ENCODE results near the gene HEBP2. TPM values are rescaled to one million over a fixed set of nuclear protein-coding genes. Genes with fewer than 3 reads are reported as not detected.

The HEBP2 gene
- total RNA-seq, 1 experiment from 2014 or later, result 40.9 TPM

DNA sequence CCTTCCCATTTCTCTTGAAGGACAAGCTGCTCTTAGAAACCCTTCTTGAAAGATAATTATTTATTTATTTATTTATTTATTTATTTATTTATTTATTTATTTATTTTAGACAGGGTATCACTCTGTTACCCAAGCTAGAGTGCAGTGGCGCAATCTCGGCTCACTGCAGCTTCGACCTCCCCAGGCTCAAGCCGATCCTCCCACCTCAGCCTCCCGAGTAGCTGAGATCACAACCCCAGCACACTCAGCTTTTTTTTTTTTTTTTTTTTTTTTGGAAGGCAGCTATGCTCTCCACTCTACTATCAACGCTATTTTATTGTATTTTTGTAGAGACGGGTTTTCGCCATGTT, 1.2 kb upstream of the HEBP2 start:
- ChIA-PET CTCF (interaction anchor here (0.6 to 3.8 kb wide), 7 partner anchors 14 to 371 kb away, joined by 3 to 33 read pairs (median 3); partner anchors contain the start of gene CCDC28A), POLR2A (interaction anchor here (0.6 kb wide), 2 partner anchors 54 to 97 kb away, joined by 3 to 6 read pairs; no protein-coding TSS in a partner anchor)
- DNase-seq (ENCODE audit: low spot score) (no peak), ATAC-seq (no peak)
- Mint-ChIP-seq H3K27ac (0 out of 2 replicates have a peak overlapping the region, but pooled peaks have one; percentile 32), H3K27me3 (ENCODE audit: low read depth) (peaks cover 6% of the 10 kb centered on the region), H3K36me3 (peaks cover 13% of the 10 kb centered on the region), H3K4me1 (peaks cover 17% of the 10 kb centered on the region), H3K9me3 (no peaks in the 10 kb centered on the region), H3K4me3 (peak overlapping the region; percentile 74)
- TF ChIP-seq ZNF263 (CRISPR knock-in tag; IDR thresholded peaks at IDR 0.05; ENCODE audit: low read depth), result no peak
- TF ChIP-seq TP53 (CRISPR knock-in tag; IDR thresholded peaks at IDR 0.05), result no peak
- TF ChIP-seq GRHL2 (CRISPR knock-in tag; IDR thresholded peaks at IDR 0.05; ENCODE audit: insufficient replicate concordance, severe bottlenecking), result no peak
- TF ChIP-seq, protein P1, sequence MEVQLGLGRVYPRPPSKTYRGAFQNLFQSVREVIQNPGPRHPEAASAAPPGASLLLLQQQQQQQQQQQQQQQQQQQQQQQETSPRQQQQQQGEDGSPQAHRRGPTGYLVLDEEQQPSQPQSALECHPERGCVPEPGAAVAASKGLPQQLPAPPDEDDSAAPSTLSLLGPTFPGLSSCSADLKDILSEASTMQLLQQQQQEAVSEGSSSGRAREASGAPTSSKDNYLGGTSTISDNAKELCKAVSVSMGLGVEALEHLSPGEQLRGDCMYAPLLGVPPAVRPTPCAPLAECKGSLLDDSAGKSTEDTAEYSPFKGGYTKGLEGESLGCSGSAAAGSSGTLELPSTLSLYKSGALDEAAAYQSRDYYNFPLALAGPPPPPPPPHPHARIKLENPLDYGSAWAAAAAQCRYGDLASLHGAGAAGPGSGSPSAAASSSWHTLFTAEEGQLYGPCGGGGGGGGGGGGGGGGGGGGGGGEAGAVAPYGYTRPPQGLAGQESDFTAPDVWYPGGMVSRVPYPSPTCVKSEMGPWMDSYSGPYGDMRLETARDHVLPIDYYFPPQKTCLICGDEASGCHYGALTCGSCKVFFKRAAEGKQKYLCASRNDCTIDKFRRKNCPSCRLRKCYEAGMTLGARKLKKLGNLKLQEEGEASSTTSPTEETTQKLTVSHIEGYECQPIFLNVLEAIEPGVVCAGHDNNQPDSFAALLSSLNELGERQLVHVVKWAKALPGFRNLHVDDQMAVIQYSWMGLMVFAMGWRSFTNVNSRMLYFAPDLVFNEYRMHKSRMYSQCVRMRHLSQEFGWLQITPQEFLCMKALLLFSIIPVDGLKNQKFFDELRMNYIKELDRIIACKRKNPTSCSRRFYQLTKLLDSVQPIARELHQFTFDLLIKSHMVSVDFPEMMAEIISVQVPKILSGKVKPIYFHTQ (CRISPR knock-in tag; IDR thresholded peaks at IDR 0.05), result no peak
- TF ChIP-seq CBFB (CRISPR knock-in tag; IDR thresholded peaks at IDR 0.05; ENCODE audit: low read depth), result no peak
- TF ChIP-seq, protein P2, sequence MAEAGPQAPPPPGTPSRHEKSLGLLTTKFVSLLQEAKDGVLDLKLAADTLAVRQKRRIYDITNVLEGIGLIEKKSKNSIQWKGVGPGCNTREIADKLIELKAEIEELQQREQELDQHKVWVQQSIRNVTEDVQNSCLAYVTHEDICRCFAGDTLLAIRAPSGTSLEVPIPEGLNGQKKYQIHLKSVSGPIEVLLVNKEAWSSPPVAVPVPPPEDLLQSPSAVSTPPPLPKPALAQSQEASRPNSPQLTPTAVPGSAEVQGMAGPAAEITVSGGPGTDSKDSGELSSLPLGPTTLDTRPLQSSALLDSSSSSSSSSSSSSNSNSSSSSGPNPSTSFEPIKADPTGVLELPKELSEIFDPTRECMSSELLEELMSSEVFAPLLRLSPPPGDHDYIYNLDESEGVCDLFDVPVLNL (CRISPR knock-in tag; IDR thresholded peaks at IDR 0.05; ENCODE audit: borderline replicate concordance, low read depth), result no peak
- TF ChIP-seq, protein P3, sequence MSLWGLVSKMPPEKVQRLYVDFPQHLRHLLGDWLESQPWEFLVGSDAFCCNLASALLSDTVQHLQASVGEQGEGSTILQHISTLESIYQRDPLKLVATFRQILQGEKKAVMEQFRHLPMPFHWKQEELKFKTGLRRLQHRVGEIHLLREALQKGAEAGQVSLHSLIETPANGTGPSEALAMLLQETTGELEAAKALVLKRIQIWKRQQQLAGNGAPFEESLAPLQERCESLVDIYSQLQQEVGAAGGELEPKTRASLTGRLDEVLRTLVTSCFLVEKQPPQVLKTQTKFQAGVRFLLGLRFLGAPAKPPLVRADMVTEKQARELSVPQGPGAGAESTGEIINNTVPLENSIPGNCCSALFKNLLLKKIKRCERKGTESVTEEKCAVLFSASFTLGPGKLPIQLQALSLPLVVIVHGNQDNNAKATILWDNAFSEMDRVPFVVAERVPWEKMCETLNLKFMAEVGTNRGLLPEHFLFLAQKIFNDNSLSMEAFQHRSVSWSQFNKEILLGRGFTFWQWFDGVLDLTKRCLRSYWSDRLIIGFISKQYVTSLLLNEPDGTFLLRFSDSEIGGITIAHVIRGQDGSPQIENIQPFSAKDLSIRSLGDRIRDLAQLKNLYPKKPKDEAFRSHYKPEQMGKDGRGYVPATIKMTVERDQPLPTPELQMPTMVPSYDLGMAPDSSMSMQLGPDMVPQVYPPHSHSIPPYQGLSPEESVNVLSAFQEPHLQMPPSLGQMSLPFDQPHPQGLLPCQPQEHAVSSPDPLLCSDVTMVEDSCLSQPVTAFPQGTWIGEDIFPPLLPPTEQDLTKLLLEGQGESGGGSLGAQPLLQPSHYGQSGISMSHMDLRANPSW (CRISPR knock-in tag; conservative IDR thresholded peaks at IDR 0.05; ENCODE audit: low read depth), result no peak
- no peak for TF ChIP-seq ZNF232 (CRISPR knock-in tag; IDR thresholded peaks at IDR 0.05)
- TF ChIP-seq TCF7 (CRISPR knock-in tag; IDR thresholded peaks at IDR 0.05; ENCODE audit: low read depth), result no peak
- no peak for TF ChIP-seq OVOL2 (CRISPR knock-in tag; IDR thresholded peaks at IDR 0.05; ENCODE audit: borderline replicate concordance)
- TF ChIP-seq, protein P4, sequence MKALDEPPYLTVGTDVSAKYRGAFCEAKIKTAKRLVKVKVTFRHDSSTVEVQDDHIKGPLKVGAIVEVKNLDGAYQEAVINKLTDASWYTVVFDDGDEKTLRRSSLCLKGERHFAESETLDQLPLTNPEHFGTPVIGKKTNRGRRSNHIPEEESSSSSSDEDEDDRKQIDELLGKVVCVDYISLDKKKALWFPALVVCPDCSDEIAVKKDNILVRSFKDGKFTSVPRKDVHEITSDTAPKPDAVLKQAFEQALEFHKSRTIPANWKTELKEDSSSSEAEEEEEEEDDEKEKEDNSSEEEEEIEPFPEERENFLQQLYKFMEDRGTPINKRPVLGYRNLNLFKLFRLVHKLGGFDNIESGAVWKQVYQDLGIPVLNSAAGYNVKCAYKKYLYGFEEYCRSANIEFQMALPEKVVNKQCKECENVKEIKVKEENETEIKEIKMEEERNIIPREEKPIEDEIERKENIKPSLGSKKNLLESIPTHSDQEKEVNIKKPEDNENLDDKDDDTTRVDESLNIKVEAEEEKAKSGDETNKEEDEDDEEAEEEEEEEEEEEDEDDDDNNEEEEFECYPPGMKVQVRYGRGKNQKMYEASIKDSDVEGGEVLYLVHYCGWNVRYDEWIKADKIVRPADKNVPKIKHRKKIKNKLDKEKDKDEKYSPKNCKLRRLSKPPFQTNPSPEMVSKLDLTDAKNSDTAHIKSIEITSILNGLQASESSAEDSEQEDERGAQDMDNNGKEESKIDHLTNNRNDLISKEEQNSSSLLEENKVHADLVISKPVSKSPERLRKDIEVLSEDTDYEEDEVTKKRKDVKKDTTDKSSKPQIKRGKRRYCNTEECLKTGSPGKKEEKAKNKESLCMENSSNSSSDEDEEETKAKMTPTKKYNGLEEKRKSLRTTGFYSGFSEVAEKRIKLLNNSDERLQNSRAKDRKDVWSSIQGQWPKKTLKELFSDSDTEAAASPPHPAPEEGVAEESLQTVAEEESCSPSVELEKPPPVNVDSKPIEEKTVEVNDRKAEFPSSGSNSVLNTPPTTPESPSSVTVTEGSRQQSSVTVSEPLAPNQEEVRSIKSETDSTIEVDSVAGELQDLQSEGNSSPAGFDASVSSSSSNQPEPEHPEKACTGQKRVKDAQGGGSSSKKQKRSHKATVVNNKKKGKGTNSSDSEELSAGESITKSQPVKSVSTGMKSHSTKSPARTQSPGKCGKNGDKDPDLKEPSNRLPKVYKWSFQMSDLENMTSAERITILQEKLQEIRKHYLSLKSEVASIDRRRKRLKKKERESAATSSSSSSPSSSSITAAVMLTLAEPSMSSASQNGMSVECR (CRISPR knock-in tag; IDR thresholded peaks at IDR 0.05; ENCODE audit: borderline replicate concordance), result no peak
- TF ChIP-seq KAT7 (CRISPR knock-in tag; IDR thresholded peaks at IDR 0.05; ENCODE audit: borderline replicate concordance), result no peak
- no peak for TF ChIP-seq FOXJ3 (CRISPR knock-in tag; IDR thresholded peaks at IDR 0.05; ENCODE audit: borderline replicate concordance)
- TF ChIP-seq ZBTB21 (CRISPR knock-in tag; IDR thresholded peaks at IDR 0.05; ENCODE audit: borderline replicate concordance), result no peak
- no peak for TF ChIP-seq SMAD3 (CRISPR knock-in tag; IDR thresholded peaks at IDR 0.05; ENCODE audit: borderline replicate concordance)
- no peak for TF ChIP-seq NR2C2 (CRISPR knock-in tag; IDR thresholded peaks at IDR 0.05)
- TF ChIP-seq, protein P5, sequence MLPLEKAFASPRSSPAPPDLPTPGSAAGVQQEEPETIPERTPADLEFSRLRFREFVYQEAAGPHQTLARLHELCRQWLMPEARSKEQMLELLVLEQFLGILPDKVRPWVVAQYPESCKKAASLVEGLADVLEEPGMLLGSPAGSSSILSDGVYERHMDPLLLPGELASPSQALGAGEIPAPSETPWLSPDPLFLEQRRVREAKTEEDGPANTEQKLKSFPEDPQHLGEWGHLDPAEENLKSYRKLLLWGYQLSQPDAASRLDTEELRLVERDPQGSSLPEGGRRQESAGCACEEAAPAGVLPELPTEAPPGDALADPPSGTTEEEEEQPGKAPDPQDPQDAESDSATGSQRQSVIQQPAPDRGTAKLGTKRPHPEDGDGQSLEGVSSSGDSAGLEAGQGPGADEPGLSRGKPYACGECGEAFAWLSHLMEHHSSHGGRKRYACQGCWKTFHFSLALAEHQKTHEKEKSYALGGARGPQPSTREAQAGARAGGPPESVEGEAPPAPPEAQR (CRISPR knock-in tag; IDR thresholded peaks at IDR 0.05), result no peak
- TF ChIP-seq, protein P6, sequence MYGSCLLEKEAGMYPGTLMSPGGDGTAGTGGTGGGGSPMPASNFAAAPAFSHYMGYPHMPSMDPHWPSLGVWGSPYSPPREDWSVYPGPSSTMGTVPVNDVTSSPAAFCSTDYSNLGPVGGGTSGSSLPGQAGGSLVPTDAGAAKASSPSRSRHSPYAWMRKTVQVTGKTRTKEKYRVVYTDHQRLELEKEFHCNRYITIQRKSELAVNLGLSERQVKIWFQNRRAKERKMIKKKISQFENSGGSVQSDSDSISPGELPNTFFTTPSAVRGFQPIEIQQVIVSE (CRISPR knock-in tag; IDR thresholded peaks at IDR 0.05; ENCODE audit: borderline replicate concordance), result no peak
- no peak for TF ChIP-seq SMAD4 (CRISPR knock-in tag; IDR thresholded peaks at IDR 0.05)

All from WTC11 (cell line).